NB4 (cell line): ENCODE measurements around the gene MYL12B.

Experiments used
- DNase-seq: peaks from one replicate; pipeline ENCODE4 v3.0.0; 2010; ENCODE audit warnings: low read depth
- H3K4me3 ChIP-seq: one replicate; pipeline ENCODE4 v1.5.1; 2011; ENCODE audit warnings: mild to moderate bottlenecking, low read depth, low read length, moderate library complexity
- CTCF ChIP-seq: IDR thresholded peaks from one replicate; pipeline ENCODE4 v1.5.1; 2012; ENCODE audit warnings: low read depth, low read length
- MAX ChIP-seq: IDR thresholded peaks from 2 replicates; pipeline ENCODE4 v1.6.1; 2011; ENCODE audit warnings: low read depth, low read length
- MYC ChIP-seq: IDR thresholded peaks from 2 replicates; pipeline ENCODE4 v1.6.1; 2011; ENCODE audit warnings: low read depth, low read length
- POLR2A ChIP-seq: IDR thresholded peaks from 2 replicates; pipeline ENCODE4 v1.6.1; 2011; ENCODE audit warnings: mild to moderate bottlenecking; ENCODE audit not compliant: insufficient read length; ENCODE audit errors: extremely low read depth

MYL12B gene

GRCh38 chr18:3245185-3245564 lies 16.8 kb upstream of the MYL12B start:
- TF ChIP-seq MYC, result no peak
- TF ChIP-seq MAX, result no peak
- TF ChIP-seq POLR2A, result no peak
- no peak for TF ChIP-seq CTCF
- peak overlapping the region; percentile 60 for H3K4me3 ChIP-seq
- DNase-seq, result no peak

GRCh38 chr18:3245853-3246634 lies 15.9 kb upstream of the MYL12B start:
- peak overlapping the region; percentile 60 for H3K4me3 ChIP-seq
- TF ChIP-seq MYC, result 0 out of 2 replicates have a peak, but pooled peaks have one; percentile 6
- TF ChIP-seq MAX, result no peak
- peak; percentile 79 for TF ChIP-seq CTCF
- no peak for TF ChIP-seq POLR2A
- peak; percentile 91 for DNase-seq

GRCh38 chr18:3246635-3247239 lies 15.2 kb upstream of the MYL12B start:
- peak overlapping the region; percentile 60 for H3K4me3 ChIP-seq
- TF ChIP-seq CTCF, result no peak
- no peak for TF ChIP-seq MYC
- TF ChIP-seq POLR2A, result no peak
- no peak for TF ChIP-seq MAX
- DNase-seq, result no peak

- DNase-seq, result peak; percentile 99
- TF ChIP-seq MYC, result peak; percentile 81
- no peak for TF ChIP-seq CTCF
- peak; percentile 84 for TF ChIP-seq POLR2A
- peak; percentile 90 for TF ChIP-seq MAX
These were observed 14.5 kb upstream of the MYL12B start, which contains the start of gene MYL12A for GRCh38 chr18:3247240-3248061. Gene MYL12A, plus strand, starts transcription at chr18:3247801. Its CDS starts 5,447 bp downstream, at chr18:3253248.

GRCh38 chr18:3248062-3248657 lies 13.8 kb upstream of the MYL12B start:
- H3K4me3 ChIP-seq, result peak overlapping the region; percentile 99
- DNase-seq, result peak; percentile 65
- TF ChIP-seq POLR2A (no peak), CTCF (no peak), MYC (no peak), MAX (no peak)

More at GRCh38 chr18:3247240-3248061, 14.5 kb upstream of the MYL12B start, which contains the start of gene MYL12A:
- H3K4me3 ChIP-seq, result peak within 1 kb of the TSS; percentile 99
